ENCODE data around the gene RIC3.

DNA sequence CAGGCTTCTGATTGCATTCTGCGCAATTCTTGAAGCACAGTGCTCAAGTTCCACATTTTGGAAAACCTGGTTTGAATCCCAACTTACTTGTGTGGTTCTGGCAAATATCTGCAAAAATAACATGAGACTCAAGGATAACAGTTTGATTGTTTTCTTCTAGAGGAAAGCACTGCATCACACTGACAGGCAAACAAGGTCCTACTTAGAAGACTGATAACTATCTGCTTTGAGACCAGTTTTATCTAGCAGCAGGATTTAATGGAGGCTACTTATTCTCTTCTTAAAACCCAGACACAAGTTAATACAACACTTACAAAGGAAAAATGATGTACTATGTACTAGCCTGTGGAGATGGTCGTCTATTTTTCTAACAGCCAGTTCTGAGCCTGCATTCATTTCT is 41.4 kb downstream of the RIC3 start:
- no peak for TF ChIP-seq CTCF (IDR thresholded peaks at IDR 0.05; ENCODE audit: low read depth, low read length)
- no peak for TF ChIP-seq EZH2phosphoT487 (IDR thresholded peaks at IDR 0.05; ENCODE audit: low read depth)
